Esophagus muscularis mucosa (tissue), 3 donors: ENCODE data around the gene ADCY3.

Experiments
- CTCF ChIP-seq, 3 experiments: fragments of 200-600 bp in 2 of 3; fragments of 450-650 bp in 1 of 3; sonication (generic) in 2 of 3; IDR thresholded peaks; one replicate each; pipeline ENCODE4 v1.5.1; 2017 to 2019; ENCODE audit warnings: antibody characterized with exemption in 3 of 3, mild to moderate bottlenecking in 2 of 3, moderate library complexity in 1 of 3
- POLR2A ChIP-seq: fragments of 450-650 bp; IDR thresholded peaks from one replicate; pipeline ENCODE4 v1.6.1; 2017; ENCODE audit warnings: antibody characterized with exemption, moderate library complexity, mild to moderate bottlenecking, low read depth
- POLR2AphosphoS5 ChIP-seq, 2 donors: sonication (generic); formaldehyde crosslinking; IDR thresholded peaks; one replicate each; pipeline ENCODE4 v1.6.1; 2017; ENCODE audit warnings: antibody characterized with exemption in 2 of 2

- TF ChIP-seq CTCF (IDR thresholded peaks at IDR 0.05) (no peak), POLR2AphosphoS5 (IDR thresholded peaks at IDR 0.05) (no peak), POLR2A (no peak)
Measured at GRCh38 chr2:24930768-24931167, 10.7 kb upstream of the ADCY3 start.
